HTR-8/SVneo (cell line): ENCODE results near the gene ANKRD62.
"Not testable (repeated sequence)": the region's sequence is repeated elsewhere in the genome, so short reads cannot be mapped to it uniquely, and the experiment has no call there.

Experiments used
- DNase-seq: peaks from one replicate; pipeline ENCODE4 v3.0.0; 2011; ENCODE audit warnings: low spot score, mixed read lengths; ENCODE audit not compliant: insufficient read length
- FAIRE-seq: peaks from 2 replicates; lab custom pipeline; 2011; peaks lifted over from hg19 to GRCh38; lab: Jason Lieb, UNC

ANKRD62 gene

GRCh38 chr18:12064086-12064763 is 29.4 kb upstream of the ANKRD62 start:
- DNase-seq: no peak
- peak; percentile 90 for FAIRE-seq

DNA sequence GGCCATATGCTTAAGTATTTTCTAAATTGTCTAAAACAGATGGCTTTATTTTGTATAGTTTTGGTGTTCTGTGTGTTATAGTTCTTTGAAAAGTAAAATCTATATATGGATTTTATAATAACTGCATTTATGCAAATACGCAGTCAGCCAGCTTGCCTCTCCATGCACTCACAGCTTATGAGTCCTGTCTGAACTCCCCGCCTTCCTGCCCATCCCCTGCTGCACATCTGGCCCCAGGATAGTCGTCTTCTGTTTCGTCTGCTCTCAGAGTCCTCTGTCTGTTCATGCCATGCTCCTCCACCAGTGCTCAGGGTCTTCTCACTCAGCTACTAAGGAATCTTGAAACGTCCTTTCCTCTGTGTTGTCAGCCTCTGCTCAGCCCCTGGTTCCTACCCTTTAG is 28.2 kb upstream of the ANKRD62 start:
- DNase-seq: no peak
- no peak for FAIRE-seq

GRCh38 chr18:12066910-12067511 is 26.6 kb upstream of the ANKRD62 start:
- DNase-seq (no peak), FAIRE-seq (no peak)

- FAIRE-seq: no peak
- no peak for DNase-seq
Observed at GRCh38 chr18:12067671-12068070, 26.0 kb upstream of the ANKRD62 start.

GRCh38 chr18:12068316-12068949 is 25.2 kb upstream of the ANKRD62 start:
- DNase-seq, FAIRE-seq: not testable (repeated sequence)

DNA sequence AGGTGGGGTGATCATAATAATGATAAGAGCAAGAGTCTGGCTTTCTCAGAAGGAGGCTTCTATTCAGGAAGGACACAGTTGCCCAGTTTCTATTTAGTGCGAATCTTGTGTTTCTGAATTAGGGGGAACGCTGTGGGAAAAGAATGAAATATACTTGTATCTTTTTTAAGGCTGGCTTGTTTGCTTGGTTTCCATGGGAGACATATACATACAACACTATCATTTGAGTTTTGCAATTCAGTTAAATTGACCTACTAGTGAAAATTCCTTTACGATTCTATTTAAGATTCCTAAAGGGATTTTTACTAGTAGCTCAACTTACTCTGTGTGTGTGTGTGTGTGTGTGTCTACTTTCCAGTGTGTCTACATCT is 24.7 kb upstream of the ANKRD62 start:
- FAIRE-seq (no peak), DNase-seq (no peak)

GRCh38 chr18:12071066-12071465 is 22.6 kb upstream of the ANKRD62 start:
- not testable (repeated sequence) for DNase-seq, FAIRE-seq

DNA sequence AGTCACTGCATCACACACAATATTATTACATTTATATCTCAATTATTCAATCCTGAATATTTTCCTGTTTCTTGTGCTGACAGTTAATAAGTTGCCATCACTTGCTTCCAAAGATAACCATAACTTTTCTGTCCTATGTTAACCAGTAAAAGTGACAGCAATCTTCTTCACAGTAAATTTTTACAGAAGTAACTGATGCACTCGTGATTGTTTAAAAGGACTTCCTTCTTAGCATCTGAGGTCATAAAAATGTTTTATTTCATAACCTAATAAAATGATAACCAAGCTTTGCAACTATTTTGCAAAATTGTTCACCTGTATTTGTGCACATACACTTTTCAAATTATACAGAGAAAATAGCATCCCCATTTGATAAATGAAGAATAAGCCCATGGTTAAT is 20.6 kb upstream of the ANKRD62 start:
- FAIRE-seq (no peak), DNase-seq (no peak)

- DNase-seq: no peak
- FAIRE-seq: no peak
Observed at GRCh38 chr18:12074736-12075135, 18.9 kb upstream of the ANKRD62 start.

DNA sequence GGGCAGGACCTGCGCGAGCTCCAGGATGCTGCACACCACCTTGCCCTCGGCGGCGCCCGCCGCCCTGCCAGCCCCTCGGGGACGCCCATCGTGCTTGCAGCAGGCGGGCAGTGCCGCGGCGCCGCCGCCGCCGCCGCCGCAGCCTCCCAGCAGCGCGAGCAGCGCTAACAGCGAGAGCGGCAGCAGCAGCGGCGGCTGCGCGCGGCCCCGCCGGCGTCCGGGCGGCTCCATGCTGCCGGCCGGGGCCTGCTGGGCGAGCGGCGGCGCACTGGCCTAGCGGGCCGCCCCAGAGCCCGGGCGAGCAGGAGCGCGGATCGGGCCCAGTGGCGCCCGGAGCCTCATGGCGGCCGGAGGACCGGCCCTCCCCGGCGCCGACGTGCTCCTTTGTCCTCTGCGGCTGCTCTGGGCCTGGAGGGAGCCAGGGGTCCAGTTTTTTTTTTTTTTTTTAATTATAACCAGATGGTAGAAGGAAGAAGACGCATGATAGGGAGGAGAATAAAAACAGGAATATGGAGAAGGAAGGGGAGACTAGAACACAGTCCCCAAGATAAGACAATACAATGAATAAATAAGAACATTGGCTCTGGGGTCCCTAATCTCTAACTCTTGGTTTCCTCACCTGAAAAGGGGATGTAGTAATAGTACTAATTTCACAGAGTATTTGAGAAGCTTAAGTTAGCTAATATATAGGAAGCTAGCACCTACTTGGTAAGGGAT is 17.1 kb upstream of the ANKRD62 start:
- DNase-seq (no peak), FAIRE-seq (no peak)

GRCh38 chr18:12077994-12078393 is 15.6 kb upstream of the ANKRD62 start:
- not testable (repeated sequence) for FAIRE-seq, DNase-seq

GRCh38 chr18:12079491-12080237 is 14.0 kb upstream of the ANKRD62 start:
- FAIRE-seq (no peak), DNase-seq (no peak)

- DNase-seq (no peak), FAIRE-seq (no peak)
Observed at GRCh38 chr18:12085136-12085535, 8.5 kb upstream of the ANKRD62 start.

DNA sequence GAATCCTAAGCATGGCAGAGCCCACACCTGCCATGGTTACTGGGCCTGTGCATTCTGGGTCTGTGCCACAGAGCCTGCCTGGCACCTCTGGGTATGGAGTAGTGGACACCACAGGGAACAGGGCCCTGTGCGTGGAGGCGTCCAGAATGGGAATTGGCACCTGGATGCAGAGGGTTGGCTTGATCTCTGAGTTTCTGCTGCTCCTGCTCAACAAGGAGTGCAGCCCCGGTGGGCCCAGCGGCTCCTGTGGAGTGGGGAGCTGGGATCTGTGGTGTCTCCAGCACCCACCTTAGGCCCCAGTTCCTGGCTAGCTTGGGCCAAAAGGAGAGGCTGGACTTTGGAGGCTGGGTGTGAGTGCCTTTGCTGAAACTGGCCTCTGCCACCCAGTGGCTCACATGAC is 7.9 kb upstream of the ANKRD62 start:
- no peak for FAIRE-seq

DNA sequence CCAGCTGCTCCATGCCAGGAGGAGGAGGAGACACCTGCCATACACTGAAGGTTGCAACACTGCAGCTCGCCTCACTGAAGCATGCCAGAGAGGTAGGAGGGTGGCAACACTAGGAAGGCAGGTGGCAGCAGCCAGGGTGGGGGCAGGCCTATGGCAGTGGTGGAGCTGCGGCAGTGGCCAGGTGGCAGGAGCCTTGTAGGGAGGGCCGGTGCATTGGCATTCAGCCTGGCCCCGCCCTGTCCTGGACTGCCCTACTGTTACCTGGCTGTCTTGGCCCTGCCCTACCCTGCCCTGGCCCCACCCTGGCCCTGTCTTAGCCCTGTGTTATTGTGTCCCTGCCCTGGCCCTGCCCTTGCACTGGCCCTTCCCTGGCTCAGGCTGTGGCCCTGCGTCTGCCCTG is 7.4 kb upstream of the ANKRD62 start:
- DNase-seq (no peak), FAIRE-seq (no peak)

More for the DNA sequence above, 7.9 kb upstream of the ANKRD62 start:
- DNase-seq: no peak

DNA sequence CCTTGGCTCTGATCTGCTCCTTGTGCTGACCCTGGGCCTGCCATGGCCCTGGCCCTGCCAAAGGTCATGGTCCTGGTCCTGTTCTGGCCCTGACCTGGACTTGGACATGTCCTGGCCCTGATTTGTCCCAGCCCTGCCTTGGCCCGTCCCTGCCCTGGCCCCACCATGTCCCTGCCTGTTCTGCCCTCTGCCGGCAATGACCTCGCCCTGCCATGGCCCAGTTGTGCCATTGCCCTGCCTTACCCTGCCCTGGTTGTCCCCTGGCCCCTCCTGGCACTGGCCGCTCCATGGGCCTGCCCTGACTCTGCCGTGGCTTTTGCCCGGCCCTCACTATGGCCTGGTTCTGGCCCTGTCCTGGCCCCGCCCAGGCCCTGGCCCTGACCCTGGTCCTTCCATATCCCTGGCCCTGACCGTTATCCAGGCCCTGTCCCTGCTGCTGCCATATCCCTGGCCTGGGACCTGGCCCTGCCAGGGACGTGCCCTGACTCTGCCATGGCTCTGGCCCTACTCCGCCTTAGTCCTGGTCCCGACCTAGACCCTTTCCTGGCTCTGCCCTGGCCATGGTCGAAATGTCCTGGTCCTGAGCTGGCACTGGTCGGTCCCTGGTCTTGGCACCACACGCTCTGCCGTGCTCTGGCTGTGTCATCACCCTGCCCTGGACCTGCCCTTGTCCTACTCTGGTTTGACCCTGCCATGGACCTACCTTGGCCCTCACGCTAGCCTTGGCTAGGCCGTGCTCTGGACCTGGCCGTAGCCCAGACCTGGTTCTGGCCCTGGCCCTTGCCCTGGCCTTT is 6.8 kb upstream of the ANKRD62 start:
- DNase-seq (no peak), FAIRE-seq (no peak)

GRCh38 chr18:12087471-12088025 is 6.1 kb upstream of the ANKRD62 start:
- FAIRE-seq: no peak
- no peak for DNase-seq

GRCh38 chr18:12088096-12088495 is 5.5 kb upstream of the ANKRD62 start:
- no peak for DNase-seq
- FAIRE-seq: no peak

- DNase-seq (no peak), FAIRE-seq (no peak)
Observed at GRCh38 chr18:12088731-12089375, 4.8 kb upstream of the ANKRD62 start.
